GM12865 (cell line): ENCODE results near the gene ABCA12.

Experiments used
- DNase-seq: peaks from one replicate; pipeline ENCODE4 v3.0.0; 2010; ENCODE audit warnings: low read depth
- H3K4me3 ChIP-seq: 2 replicates; pipeline ENCODE4 v1.5.1; 2011; ENCODE audit warnings: mild to moderate bottlenecking, low read depth, low read length, control low read depth
- TF ChIP-seq, protein P1 (sequence below): IDR thresholded peaks from 2 replicates; pipeline ENCODE4 v1.5.1; 2011; ENCODE audit warnings: low read length, control low read depth, low read depth, inconsistent platforms; ENCODE audit not compliant: insufficient read depth; ENCODE audit errors: missing control alignments

ABCA12 gene

DNA sequence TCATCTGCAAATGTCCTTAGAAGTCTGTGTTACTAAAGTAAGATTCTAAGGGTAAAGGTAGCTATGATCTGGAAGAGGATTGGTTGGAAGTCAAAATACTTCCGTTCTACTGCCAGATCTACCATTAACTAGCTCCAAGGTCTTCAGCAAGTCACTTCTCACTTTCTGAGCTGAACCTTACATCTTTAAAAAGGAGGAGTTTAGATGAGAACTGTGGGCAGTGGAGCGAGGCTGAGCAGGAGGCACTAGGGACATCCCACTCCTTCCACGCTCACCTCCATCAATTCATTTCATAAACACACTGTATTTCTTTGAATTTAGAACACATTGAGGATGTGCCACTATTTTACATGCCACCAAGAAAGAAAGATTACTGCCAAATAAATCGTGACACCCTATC, 143.0 kb downstream of the ABCA12 start:
- DNase-seq, result peak; percentile 73
- TF ChIP-seq, protein P1, sequence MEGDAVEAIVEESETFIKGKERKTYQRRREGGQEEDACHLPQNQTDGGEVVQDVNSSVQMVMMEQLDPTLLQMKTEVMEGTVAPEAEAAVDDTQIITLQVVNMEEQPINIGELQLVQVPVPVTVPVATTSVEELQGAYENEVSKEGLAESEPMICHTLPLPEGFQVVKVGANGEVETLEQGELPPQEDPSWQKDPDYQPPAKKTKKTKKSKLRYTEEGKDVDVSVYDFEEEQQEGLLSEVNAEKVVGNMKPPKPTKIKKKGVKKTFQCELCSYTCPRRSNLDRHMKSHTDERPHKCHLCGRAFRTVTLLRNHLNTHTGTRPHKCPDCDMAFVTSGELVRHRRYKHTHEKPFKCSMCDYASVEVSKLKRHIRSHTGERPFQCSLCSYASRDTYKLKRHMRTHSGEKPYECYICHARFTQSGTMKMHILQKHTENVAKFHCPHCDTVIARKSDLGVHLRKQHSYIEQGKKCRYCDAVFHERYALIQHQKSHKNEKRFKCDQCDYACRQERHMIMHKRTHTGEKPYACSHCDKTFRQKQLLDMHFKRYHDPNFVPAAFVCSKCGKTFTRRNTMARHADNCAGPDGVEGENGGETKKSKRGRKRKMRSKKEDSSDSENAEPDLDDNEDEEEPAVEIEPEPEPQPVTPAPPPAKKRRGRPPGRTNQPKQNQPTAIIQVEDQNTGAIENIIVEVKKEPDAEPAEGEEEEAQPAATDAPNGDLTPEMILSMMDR, result no peak
- no peak overlapping the region for H3K4me3 ChIP-seq

DNA sequence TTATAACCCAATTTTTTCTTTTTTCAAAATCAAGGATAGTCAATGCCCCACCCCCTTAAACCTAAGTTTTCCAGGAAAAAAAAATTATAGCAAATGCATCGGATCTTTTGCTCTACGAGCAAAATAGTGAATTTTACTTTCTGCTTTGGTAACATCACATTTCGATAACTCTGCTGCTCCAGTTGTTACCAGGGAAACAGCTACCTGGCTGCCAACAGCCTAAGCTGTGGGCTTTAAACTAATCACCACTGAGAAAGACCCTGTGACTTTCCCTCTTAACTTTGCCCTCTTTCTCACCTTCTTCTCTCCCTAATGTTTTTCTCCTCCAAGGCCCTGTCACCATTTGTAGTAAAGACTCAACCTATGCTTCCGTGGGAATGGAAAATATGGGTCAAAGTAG, 145.5 kb downstream of the ABCA12 start:
- no peak overlapping the region for H3K4me3 ChIP-seq
- TF ChIP-seq, protein P1, result no peak
- no peak for DNase-seq

DNA sequence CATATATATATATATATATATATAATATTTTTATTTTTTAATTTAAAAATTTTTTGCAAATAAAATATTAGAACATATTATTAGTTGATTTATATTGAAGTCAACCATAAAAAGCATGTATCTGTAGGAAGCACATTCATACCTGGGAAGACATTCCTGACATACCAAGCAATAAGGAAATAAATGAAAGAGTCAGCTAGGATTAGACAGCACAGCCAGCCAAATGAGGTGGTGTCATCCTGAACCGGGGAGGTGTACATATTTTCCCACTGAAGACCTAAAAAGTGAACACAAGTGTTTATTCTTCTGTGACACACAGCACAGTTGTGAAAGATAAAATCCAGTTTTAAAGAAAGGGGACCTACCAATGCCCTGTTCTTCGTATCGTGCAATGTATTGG, 149.2 kb downstream of the ABCA12 start:
- DNase-seq, result no peak
- TF ChIP-seq, protein P1, result no peak
- no peak overlapping the region for H3K4me3 ChIP-seq

DNA sequence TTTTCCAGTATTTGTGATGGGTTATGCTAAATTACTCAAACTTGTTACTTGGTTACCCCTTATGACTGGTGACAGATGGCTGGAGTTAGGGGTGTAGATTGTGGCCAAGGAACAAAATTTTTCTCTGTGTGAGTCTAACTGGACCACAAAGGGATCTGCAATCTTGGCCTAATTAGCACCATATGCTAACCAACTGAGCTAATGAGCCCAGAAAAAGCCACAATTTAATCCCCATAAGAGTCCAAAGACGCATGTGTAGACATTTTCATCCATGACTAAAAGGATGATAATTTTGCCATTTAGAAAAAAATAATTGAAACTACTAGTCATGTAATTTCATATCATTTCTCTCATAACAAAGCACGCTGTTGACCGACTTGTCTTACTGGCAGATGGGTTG, 151.2 kb downstream of the ABCA12 start:
- DNase-seq, result no peak
- no peak overlapping the region for H3K4me3 ChIP-seq
- TF ChIP-seq, protein P1, result no peak

DNA sequence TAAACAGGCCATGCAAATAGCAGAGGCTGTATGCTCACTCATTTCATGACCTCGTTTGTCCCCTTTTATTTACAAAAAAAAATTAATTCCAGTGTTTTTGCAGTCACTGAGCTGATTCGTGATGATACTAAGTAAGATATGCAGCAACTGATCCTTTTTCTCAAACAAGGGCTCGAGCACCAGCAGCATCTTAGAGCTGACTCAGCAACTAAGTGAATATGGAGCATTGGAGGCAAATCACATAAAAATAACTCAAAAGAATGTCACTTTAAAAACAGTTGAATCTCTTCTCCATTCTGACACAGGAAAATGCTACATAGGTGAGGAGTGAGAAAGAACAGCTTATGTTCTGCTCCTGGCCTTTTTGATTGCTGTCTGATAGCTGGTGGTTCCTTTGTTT, 152.8 kb downstream of the ABCA12 start:
- TF ChIP-seq, protein P1, result no peak
- no peak for DNase-seq
- H3K4me3 ChIP-seq, result no peak overlapping the region

DNA sequence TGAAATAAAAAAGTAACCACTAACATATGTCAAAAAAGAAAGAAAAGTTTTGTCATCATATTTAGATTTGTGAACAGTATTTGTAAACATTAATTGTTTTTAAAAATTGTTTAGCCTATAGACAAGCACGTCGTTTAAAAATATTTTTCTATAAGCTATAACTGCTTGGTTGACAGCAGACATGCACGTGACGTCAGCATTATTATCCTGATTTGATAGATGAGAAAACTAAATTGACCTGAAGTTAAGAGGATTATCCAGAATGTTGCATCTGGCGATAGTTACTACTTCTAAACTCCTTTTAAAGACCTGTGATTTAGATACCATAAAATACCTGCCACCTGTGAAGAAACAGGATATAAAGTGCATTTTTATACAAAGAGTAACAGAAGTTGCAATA, 172.0 kb downstream of the ABCA12 start:
- no peak for DNase-seq
- TF ChIP-seq, protein P1, result no peak
- H3K4me3 ChIP-seq, result no peak overlapping the region

DNA sequence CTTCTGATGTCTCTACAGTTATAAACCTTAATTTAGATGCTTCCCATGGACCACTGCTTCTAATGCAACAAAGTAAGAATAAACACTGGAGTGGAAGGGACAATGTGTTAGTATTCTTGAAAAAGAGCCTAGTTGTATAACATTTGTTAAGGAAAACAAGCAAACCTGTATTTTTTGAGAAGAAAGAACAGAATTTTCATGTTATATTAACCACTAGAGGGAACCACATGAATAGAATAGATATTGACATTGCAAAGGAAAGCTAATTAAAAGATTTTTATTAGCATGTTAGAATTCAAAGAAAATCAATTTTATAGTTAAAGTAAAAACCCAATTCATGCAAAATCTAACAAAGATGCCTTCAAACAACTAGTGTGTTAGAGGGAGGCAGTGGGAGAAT, 177.7 kb downstream of the ABCA12 start:
- TF ChIP-seq, protein P1, result peak; percentile 13
- DNase-seq, result no peak
- no peak overlapping the region for H3K4me3 ChIP-seq
